ENCODE data around the gene TAF8.

DNA sequence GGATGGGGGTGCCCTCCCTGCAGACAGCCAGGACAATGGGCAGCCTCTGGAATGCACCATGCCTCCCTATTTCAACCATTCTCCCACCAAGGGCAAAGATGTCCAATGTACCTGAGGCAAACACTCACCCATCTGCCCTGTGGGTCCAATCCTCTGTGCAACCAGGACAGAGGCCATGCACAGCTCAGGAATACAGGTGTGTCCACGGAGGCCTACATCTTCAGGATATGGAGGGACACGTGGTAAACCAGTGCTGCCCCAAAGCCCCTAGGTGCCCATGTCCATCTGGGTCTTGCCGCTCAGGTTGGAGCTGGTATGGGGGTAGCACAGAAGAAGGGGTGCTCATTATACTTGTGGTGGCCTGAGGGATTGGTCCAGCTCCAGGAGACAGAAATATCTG lies 20.4 kb upstream of the TAF8 start:
- no peak for TF ChIP-seq POLR2AphosphoS5 (IDR thresholded peaks at IDR 0.05)
- no peak for TF ChIP-seq CTCF (IDR thresholded peaks at IDR 0.05)
- no peak for TF ChIP-seq EP300 (IDR thresholded peaks at IDR 0.05; ENCODE audit: low read depth)
